SH-SY5Y (cell line): ENCODE results near the gene DRC3.

Source experiments
- GATA2 ChIP-seq: IDR thresholded peaks from 2 replicates; pipeline ENCODE4 v1.6.1; 2011; ENCODE audit warnings: mild to moderate bottlenecking, low read depth, low read length
- GATA3 ChIP-seq: IDR thresholded peaks from 2 replicates; pipeline ENCODE4 v1.6.1; 2011; ENCODE audit warnings: low read depth, mild to moderate bottlenecking, low read length, moderate library complexity

- TF ChIP-seq GATA2 (no peak), GATA3 (no peak)
These were observed 34.1 kb upstream of the DRC3 start for GRCh38 chr17:17938388-17939107.
